NCI-H1930 (cell line): ENCODE results near the gene HMX3.
"Not testable (repeated sequence)": the region's sequence is repeated elsewhere in the genome, so short reads cannot be mapped to it uniquely, and the experiment has no call there.

ENCODE experiments used
- DNase-seq, 2 experiments: peaks; one replicate each; lab custom pipeline; 2025; lab: John Stamatoyannopoulos, UW

The HMX3 gene

GRCh38 chr10:123148414-123149161, 12.8 kb downstream of the HMX3 start:
- no peak for DNase-seq

GRCh38 chr10:123149162-123149567, 13.4 kb downstream of the HMX3 start:
- no peak for DNase-seq

GRCh38 chr10:123149568-123150270, 13.9 kb downstream of the HMX3 start:
- no peak for DNase-seq

DNA sequence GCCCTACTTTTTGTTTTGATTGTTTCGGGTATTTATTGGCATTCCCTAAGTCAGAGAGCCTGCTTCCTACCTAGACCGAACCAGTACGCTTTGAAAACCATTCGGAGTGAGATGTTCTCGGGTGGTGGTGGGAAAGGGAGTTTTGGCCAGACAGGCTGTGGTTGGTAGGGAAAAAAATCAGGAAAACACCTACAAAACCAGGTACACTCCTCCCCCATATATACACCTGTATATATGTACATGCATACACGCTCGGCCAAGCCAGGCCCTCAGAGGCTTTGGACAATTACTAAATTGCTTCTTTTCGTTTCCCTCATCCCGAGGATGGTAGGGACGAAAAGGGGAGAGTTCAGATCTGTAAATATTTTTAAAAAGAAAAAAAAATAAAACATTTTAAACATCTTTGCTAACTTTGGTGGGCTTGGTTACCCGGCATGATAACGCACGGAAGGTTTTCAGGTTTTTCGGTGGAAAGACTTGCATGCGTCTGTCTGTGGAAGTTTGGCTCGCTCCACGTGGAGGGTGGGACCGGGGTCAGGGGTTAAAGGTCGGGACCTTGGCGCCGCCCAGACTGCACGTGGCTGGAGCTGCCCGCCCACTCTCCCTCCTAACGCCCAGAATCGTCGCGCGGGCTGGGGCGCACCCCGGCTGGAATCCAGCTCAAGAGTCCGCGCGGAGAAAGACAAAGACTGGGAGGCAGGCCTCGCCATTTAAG, 14.7 kb downstream of the HMX3 start:
- no peak for DNase-seq

DNA sequence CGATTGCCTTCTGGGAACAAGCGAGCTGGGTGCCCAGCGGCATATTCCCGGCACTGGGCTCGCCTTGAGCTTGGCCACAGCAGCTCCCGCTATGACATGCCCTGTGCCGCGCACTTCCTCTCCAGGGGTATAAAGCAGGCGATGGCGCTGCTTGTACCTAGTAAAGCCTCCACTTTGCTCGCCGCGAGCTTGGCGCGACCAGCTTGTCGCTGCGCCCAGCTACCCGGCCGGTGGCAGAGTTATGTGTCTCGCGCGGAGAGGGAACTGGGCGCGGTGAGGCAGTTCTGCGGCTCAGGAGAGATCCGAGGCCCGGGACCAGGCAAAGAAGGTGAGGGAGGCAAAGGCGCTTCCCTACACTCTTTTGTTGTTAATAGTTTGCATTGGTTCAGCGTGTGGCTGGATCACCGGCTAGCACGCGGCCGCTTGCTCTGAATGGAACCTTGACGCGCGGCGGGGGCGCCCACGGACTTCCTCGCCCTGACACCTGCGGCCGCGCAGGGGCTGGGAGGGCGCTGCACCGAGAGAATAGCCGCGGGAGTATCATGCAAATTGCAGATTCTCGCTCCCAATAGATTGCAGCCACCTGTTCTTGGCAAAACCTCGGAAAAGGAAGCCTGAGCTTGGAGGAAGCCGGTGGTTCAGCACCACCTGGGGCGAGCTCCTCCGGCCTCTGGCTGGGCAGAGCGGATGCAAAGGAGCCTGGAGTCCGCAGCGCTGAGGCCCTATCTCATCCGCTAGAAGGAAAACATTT, 15.4 kb downstream of the HMX3 start:
- no peak for DNase-seq

- peak in 1 of 2 experiments; percentile 22 for DNase-seq
These were observed 16.0 kb downstream of the HMX3 start for GRCh38 chr10:123151737-123152135.

DNA sequence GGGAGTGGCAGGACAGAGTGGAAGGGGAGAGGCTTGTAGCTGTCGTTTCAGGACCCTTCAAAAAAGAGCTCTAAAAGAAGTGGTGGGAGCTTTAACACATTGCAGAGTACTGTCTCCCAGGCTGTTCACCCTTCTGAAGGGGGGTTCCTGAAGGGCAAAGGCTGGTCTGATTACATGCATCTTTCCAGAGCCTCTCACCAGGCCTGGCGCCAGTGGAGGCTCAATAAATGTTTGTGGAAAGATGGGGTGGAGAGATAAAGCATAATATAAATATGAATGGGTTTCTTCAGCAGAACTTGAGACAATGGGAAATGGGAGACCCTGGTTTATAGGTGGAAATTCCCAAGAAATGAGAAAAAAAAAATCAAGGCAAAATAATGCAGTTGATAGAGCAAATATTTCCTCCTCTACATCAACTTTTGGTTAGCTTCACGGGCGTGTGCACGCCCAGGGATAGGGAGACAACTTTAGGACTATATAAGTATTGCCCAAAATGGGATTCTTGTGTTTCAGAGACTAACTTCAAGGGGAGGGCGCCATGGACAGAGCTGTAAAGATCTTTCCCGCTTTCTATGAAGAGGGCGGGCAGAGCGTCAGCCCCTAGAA, 17.8 kb downstream of the HMX3 start:
- DNase-seq, result no peak

DNA sequence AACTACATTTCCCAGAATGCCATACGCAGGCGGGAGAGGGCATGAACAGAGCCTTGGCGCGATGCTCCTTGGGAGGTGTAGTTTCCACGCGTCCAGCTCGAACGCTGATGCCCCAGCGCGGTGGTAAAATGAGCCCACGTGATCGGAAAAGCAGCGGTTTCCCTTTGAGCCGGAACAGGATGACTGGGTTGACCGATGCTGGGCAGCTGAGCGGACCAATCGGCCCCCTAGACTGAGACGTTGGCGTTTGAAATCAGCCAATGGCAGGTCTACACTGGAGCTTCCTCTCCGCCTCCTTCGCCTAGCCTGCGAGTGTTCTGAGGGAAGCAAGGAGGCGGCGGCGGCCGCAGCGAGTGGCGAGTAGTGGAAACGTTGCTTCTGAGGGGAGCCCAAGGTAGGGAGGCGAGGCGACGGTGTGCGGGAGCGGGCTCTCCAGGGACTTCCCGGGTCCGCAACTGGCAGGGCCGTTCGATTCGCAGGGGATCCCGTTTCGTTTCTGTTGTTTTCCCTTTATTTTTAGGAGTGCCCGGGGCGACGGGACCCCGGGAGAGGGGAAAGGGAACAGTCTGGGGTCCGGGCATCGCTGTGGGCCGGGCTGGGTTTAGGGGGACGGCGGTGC, 18.4 kb downstream of the HMX3 start, which contains the start of gene BUB3:
Gene BUB3 (plus strand): TSS at position 311 of the 619 bp plus-strand sequence. CDS start 516 bp downstream, outside the sequence.
- DNase-seq, result peak; percentile 96 to 97

DNA sequence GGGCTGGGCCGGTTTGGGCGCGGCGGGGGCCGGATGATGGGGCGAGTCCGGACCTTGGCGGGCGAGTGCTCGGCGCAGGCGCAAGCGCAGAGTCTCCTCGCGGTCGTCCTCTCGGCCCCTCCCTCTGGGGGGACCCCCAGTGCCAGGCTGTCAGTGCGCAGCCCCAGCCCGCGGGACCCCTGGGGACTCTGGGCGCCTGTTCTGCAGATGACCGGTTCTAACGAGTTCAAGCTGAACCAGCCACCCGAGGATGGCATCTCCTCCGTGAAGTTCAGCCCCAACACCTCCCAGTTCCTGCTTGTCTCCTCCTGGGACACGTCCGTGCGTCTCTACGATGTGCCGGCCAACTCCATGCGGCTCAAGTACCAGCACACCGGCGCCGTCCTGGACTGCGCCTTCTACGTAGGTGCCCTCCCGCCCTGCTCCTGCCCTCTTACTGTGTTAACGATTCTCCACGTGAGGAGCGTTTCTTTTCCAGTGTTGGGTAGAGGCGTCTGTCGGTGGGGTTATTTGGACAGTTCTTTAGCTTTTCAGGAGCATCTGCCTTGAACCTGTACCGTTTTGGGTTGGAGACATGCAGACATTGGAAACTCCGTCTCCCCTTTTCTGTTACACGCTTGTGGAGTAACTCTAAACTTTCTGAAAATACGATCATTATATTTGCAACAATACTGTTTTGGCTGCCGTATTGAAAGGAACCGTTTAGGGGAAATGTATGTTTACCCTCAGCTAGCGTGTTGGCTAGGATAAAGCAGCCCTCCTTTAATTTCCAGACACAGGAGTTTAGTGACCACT, 19.1 kb downstream of the HMX3 start:
- peak in 1 of 2 experiments; percentile 37 for DNase-seq

- DNase-seq, result no peak
These were observed 20.3 kb downstream of the HMX3 start for GRCh38 chr10:123156078-123156477.

- no peak for DNase-seq
These were observed 21.4 kb downstream of the HMX3 start for GRCh38 chr10:123157210-123157609.

GRCh38 chr10:123158682-123159081, 22.9 kb downstream of the HMX3 start:
- no peak for DNase-seq

GRCh38 chr10:123160311-123160980, 24.7 kb downstream of the HMX3 start:
- DNase-seq, result no peak

- no peak for DNase-seq
These were observed 28.5 kb downstream of the HMX3 start for GRCh38 chr10:123164319-123164718.

DNA sequence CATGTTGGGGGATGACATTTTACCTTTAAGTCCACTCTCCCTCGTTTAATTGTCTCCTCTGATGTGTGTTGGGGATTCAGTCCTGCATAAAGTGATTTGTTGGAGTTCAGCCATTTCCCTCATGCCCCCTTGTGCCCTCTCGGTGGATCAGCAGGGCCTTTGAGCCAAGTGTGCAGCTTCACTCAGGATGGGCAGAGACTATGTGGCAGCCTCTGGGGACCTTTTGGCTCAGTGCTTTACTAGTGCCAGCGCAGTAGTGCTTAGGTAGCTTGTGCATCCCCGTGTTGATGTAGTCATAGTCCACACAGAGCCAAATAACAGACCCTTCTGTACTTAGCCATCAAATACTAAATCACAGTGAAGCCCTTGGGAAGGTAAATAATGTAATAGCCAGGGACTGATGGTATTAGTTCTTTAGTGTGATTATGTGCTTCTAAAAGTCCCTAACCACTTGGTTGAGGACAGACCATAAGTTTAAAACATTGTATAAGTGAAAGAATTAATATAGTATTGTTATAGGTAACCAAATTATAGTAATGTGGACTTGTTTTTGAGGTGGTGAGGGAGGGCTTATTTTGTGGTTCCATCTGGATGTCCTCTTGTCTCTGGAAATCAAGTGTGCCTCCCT, 29.8 kb downstream of the HMX3 start:
- DNase-seq, result no peak

GRCh38 chr10:123166618-123167017, 30.8 kb downstream of the HMX3 start:
- DNase-seq, result no peak

GRCh38 chr10:123170961-123171360, 35.2 kb downstream of the HMX3 start:
- DNase-seq, result no peak

DNA sequence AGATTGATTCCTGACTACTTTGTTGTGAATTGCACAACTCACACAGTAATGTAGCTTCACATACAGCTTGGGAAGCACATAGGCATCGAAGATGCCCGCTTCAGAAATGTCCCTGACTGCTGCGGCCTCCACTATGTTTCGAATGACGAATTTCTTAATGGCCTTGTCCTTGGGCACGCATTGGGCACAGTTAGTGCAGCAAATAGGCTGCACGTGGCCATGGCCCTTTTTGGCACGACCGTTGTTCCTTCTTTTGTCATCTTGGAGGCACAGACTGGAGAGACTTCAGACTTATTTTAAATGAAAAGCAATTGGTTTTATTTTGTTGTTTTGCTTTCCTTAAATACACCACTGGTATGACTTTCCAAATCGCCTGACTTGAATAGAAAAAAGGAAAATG, 35.8 kb downstream of the HMX3 start:
- not testable (repeated sequence) for DNase-seq
